Measurements from ENCODE around the gene LAMA3.

DNA sequence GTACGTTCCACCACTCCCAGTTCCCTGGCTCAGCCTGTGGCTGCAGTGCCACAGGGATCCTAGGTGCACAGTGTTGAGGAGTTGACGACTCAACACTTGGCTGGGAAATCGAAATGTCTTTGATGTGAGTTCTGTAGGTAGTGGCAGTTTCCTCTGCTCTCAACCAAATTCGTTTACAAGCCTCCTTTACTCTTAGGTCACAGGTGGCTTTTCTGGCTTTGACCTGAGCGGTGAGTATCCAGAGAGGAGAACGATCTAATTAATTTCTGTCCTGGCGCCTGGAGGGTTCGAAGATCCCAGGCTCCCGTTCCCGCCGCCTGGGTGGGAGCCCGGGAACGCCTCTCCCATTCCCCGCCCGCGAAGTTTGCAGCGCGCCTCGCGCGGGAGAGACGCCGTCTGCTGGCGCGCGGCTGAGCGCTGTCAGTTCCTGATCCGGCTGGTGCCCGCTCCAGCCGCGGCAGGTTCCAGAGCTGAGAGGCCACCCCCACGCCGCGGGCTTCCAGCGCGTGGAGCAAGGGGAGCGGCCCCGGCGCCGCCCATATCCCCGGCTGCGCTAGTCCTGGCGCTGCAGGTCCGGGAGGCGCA, at the start of gene LAMA3:
- TF ChIP-seq, protein P1, sequence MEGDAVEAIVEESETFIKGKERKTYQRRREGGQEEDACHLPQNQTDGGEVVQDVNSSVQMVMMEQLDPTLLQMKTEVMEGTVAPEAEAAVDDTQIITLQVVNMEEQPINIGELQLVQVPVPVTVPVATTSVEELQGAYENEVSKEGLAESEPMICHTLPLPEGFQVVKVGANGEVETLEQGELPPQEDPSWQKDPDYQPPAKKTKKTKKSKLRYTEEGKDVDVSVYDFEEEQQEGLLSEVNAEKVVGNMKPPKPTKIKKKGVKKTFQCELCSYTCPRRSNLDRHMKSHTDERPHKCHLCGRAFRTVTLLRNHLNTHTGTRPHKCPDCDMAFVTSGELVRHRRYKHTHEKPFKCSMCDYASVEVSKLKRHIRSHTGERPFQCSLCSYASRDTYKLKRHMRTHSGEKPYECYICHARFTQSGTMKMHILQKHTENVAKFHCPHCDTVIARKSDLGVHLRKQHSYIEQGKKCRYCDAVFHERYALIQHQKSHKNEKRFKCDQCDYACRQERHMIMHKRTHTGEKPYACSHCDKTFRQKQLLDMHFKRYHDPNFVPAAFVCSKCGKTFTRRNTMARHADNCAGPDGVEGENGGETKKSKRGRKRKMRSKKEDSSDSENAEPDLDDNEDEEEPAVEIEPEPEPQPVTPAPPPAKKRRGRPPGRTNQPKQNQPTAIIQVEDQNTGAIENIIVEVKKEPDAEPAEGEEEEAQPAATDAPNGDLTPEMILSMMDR (IDR thresholded peaks at IDR 0.05; ENCODE audit: borderline replicate concordance, extremely low read depth, low read length, poor library complexity, severe bottlenecking) = no peak
- no peak for TF ChIP-seq EZH2 (IDR thresholded peaks at IDR 0.05; ENCODE audit: borderline replicate concordance, low read depth, low read length, severe bottlenecking)

Measured in DND-41 (cell line).